Measurements from ENCODE around the gene SLC37A1. TPM values are rescaled to one million over a fixed set of nuclear protein-coding genes. Genes with fewer than 3 reads are reported as not detected.

Gene SLC37A1
- total RNA-seq, 1 experiment from 2014 or later = 15.0 TPM

DNA sequence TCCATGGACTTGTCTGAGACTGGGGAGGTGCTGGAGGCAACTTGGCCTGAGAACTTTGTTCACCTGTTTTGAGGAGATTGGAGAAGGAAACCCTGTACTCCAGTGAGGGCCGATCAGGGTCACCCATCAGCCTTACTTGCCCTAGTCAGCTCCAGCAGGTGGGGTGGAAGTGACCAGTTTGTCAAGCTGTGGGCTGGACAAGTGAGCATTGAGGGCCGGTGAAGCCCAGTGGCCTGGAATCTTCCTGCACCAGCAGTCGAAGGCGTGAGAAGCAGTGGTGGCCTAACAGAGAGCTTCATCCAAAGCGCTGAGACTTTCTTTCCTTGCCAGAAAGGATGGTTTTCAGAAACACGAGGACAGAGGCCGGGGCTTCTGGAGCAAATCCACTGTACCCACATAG lies 9.6 kb downstream of the SLC37A1 start:
- BruUV-seq (replicated peaks) = no TSS peak
- intact Hi-C loops (cut with micrococcal nuclease) = no loop called here
- no peak overlapping the region for H3K4me3 ChIP-seq (replicated peaks in 1 of 2; ENCODE audit: low read depth in 1 of 2, low read length in 2 of 2)
- CTCF ChIA-PET = no interaction called here
- no peaks in the 10 kb centered on the region for H3K79me2 ChIP-seq (ENCODE audit: insufficient read depth, low read length)
- H3K9ac ChIP-seq (ENCODE audit: low read length) = no peak overlapping the region
- DNase-seq (ENCODE audit: low read depth, low spot score) = no peak
- H3K27me3 ChIP-seq (ENCODE audit: insufficient read depth, low read length) = no peaks in the 10 kb centered on the region
- no peaks in the 10 kb centered on the region for H4K20me1 ChIP-seq (ENCODE audit: insufficient read depth)
- no peak overlapping the region for H3K4me2 ChIP-seq (ENCODE audit: low read length)
- H3K9me3 ChIP-seq (ENCODE audit: control insufficient read depth in 1 of 2, insufficient read depth in 1 of 2, low read depth in 1 of 2, low read length in 2 of 2) = no peaks in the 10 kb centered on the region
- H3K9me2 ChIP-seq (ENCODE audit: insufficient read depth) = no peaks in the 10 kb centered on the region
- RAD21 ChIA-PET (ENCODE audit: low non-redundant PET in 1 of 2, low total read pairs in 2 of 2, uncharacterized antibody in 2 of 2, unreplicated experiment in 2 of 2) = no interaction called here
- TF ChIP-seq JUND (IDR thresholded peaks at IDR 0.05) = no peak
- TF ChIP-seq YY1 (IDR thresholded peaks at IDR 0.05; ENCODE audit: extremely low read depth, insufficient replicate concordance, low read depth, low read length) = no peak
- TF ChIP-seq, protein P1, sequence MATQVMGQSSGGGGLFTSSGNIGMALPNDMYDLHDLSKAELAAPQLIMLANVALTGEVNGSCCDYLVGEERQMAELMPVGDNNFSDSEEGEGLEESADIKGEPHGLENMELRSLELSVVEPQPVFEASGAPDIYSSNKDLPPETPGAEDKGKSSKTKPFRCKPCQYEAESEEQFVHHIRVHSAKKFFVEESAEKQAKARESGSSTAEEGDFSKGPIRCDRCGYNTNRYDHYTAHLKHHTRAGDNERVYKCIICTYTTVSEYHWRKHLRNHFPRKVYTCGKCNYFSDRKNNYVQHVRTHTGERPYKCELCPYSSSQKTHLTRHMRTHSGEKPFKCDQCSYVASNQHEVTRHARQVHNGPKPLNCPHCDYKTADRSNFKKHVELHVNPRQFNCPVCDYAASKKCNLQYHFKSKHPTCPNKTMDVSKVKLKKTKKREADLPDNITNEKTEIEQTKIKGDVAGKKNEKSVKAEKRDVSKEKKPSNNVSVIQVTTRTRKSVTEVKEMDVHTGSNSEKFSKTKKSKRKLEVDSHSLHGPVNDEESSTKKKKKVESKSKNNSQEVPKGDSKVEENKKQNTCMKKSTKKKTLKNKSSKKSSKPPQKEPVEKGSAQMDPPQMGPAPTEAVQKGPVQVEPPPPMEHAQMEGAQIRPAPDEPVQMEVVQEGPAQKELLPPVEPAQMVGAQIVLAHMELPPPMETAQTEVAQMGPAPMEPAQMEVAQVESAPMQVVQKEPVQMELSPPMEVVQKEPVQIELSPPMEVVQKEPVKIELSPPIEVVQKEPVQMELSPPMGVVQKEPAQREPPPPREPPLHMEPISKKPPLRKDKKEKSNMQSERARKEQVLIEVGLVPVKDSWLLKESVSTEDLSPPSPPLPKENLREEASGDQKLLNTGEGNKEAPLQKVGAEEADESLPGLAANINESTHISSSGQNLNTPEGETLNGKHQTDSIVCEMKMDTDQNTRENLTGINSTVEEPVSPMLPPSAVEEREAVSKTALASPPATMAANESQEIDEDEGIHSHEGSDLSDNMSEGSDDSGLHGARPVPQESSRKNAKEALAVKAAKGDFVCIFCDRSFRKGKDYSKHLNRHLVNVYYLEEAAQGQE (IDR thresholded peaks at IDR 0.05; ENCODE audit: low read depth) = no peak
- no peak for TF ChIP-seq SP1 (IDR thresholded peaks at IDR 0.05; ENCODE audit: low read depth)
- TF ChIP-seq ZFX (IDR thresholded peaks at IDR 0.05) = no peak
- no peak for TF ChIP-seq SRF (IDR thresholded peaks at IDR 0.05; ENCODE audit: low read depth)
- TF ChIP-seq MAX (IDR thresholded peaks at IDR 0.05) = no peak
- ATAC-seq = no peak
- H3K27ac ChIP-seq (ENCODE audit: low read depth, low read length) = no peak overlapping the region
- H3K36me3 ChIP-seq (ENCODE audit: control insufficient read depth in 1 of 2, insufficient read depth in 2 of 2, low read length in 2 of 2) = peaks cover 0 to 7% of the 10 kb centered on the region in 2 experiments; a peak in 2 of 4 replicates
- peaks cover 11 to 14% of the 10 kb centered on the region in 2 experiments for H3K4me1 ChIP-seq (ENCODE audit: control insufficient read depth in 1 of 2, insufficient read depth in 2 of 2, low read length in 2 of 2)
- no peak overlapping the region for H2AFZ ChIP-seq (ENCODE audit: low read depth, low read length, poor library complexity, severe bottlenecking)
- POLR2A ChIA-PET = no interaction called here

DNA sequence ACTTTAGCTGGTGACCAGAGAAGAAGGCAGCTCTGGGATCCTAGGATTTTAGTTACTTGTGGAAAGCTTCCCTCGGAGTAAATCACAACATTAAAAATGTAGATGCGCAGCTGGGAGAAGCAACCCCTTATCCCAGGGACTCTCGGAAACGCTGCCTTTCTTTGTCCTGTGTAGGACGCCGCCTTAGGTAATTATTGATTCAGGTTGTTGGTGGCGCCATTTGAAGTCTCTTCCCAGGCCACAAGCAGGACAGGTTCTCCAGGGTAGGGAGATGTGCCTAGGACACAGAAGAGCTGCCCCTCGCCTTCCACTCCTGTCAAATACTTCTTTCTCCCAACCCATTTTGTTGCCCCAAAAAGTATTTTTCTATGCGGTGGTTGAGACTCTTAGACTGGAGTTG lies 10.3 kb downstream of the SLC37A1 start:
- no peaks in the 10 kb centered on the region for H3K9me3 ChIP-seq (ENCODE audit: control insufficient read depth in 1 of 2, insufficient read depth in 1 of 2, low read depth in 1 of 2, low read length in 2 of 2)
- RAD21 ChIA-PET (ENCODE audit: low non-redundant PET in 1 of 2, low total read pairs in 2 of 2, uncharacterized antibody in 2 of 2, unreplicated experiment in 2 of 2) = no interaction called here
- intact Hi-C loops (cut with micrococcal nuclease) = no loop called here
- H3K36me3 ChIP-seq (ENCODE audit: control insufficient read depth in 1 of 2, insufficient read depth in 2 of 2, low read length in 2 of 2) = peaks cover 0 to 7% of the 10 kb centered on the region in 2 experiments; a peak in 2 of 4 replicates
- H3K4me1 ChIP-seq (ENCODE audit: control insufficient read depth in 1 of 2, insufficient read depth in 2 of 2, low read length in 2 of 2) = peaks cover 5 to 7% of the 10 kb centered on the region in 2 experiments
- H3K9ac ChIP-seq (ENCODE audit: low read length) = no peak overlapping the region
- no peak overlapping the region for H3K4me2 ChIP-seq (ENCODE audit: low read length)
- H3K79me2 ChIP-seq (ENCODE audit: insufficient read depth, low read length) = no peaks in the 10 kb centered on the region
- POLR2A ChIA-PET = no interaction called here
- H2AFZ ChIP-seq (ENCODE audit: low read depth, low read length, poor library complexity, severe bottlenecking) = no peak overlapping the region
- DNase-seq (ENCODE audit: low read depth, low spot score) (no peak), ATAC-seq (no peak)
- no TSS peak for BruUV-seq (replicated peaks)
- TF ChIP-seq RAD21 (IDR thresholded peaks at IDR 0.05; ENCODE audit: low read depth) = no peak
- no peaks in the 10 kb centered on the region for H3K27me3 ChIP-seq (ENCODE audit: insufficient read depth, low read length)
- CTCF ChIA-PET = no interaction called here
- H3K27ac ChIP-seq (ENCODE audit: low read depth, low read length) = no peak overlapping the region
- H3K9me2 ChIP-seq (ENCODE audit: insufficient read depth) = no peaks in the 10 kb centered on the region
- no peak overlapping the region for H3K4me3 ChIP-seq (replicated peaks in 1 of 2; ENCODE audit: low read depth in 1 of 2, low read length in 2 of 2)
- H4K20me1 ChIP-seq (ENCODE audit: insufficient read depth) = no peaks in the 10 kb centered on the region

Data from HCT116 (cell line).